ENCODE data around the gene MINDY3. TPM values are rescaled to one million over a fixed set of nuclear protein-coding genes. Genes with fewer than 3 reads are reported as not detected.

MINDY3 gene
- total RNA-seq, 1 donor from 2014 or later, result 23.9 TPM

DNA sequence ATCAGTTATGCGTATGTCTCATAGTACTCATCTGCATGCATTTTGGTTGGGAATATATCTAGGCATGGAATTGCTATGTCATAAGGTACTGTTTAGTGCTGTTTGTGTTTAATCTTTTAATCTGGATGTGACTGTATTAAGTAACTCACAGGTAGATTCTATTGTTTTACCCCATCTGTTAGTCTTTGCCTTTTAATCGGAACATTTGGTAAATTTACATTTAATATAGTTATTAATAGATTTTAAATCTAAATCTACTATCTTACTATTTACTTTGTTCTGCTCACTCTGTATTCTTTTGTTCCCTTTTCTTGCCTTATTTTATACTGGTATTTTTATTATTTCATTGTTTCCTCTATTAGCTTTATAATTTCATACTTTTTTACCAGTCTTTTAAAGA, 130.0 kb downstream of the MINDY3 start:
- H3K9me3 Mint-ChIP-seq (ENCODE audit: low read depth), result peaks cover 13% of the 10 kb centered on the region
- no peak overlapping the region for H3K4me3 Mint-ChIP-seq (ENCODE audit: unreplicated experiment)
- no peaks in the 10 kb centered on the region for H3K4me1 Mint-ChIP-seq (ENCODE audit: low read depth)
- H3K27me3 Mint-ChIP-seq (ENCODE audit: low read depth), result no peaks in the 10 kb centered on the region
- H3K36me3 Mint-ChIP-seq (ENCODE audit: low read depth), result peaks cover 7% of the 10 kb centered on the region
- H3K27ac Mint-ChIP-seq (ENCODE audit: unreplicated experiment), result no peak overlapping the region
- TF ChIP-seq, protein P1, sequence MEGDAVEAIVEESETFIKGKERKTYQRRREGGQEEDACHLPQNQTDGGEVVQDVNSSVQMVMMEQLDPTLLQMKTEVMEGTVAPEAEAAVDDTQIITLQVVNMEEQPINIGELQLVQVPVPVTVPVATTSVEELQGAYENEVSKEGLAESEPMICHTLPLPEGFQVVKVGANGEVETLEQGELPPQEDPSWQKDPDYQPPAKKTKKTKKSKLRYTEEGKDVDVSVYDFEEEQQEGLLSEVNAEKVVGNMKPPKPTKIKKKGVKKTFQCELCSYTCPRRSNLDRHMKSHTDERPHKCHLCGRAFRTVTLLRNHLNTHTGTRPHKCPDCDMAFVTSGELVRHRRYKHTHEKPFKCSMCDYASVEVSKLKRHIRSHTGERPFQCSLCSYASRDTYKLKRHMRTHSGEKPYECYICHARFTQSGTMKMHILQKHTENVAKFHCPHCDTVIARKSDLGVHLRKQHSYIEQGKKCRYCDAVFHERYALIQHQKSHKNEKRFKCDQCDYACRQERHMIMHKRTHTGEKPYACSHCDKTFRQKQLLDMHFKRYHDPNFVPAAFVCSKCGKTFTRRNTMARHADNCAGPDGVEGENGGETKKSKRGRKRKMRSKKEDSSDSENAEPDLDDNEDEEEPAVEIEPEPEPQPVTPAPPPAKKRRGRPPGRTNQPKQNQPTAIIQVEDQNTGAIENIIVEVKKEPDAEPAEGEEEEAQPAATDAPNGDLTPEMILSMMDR (IDR thresholded peaks at IDR 0.05), result no peak
- no peak for DNase-seq (ENCODE audit: low spot score)

DNA sequence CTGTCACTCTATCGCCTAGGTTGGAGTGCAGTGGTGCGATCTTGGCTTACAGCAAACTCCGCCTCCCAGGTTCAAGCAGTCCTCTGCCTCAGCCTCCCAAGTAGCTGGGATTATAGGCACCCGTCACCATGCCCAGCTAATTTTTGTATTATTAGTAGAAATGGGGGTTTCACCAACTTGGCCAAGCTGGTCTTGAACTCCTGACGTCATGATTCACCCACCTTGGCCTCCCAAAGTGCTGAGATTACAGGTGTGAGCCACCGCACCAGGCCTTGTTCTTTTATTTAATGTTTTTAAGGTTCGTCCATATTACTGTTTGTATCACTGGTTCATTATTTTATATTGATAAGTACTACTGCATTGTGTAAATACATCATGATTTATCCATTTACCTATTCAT, 130.4 kb downstream of the MINDY3 start:
- TF ChIP-seq, protein P1 (IDR thresholded peaks at IDR 0.05), result no peak
- DNase-seq (ENCODE audit: low spot score), result no peak
- Mint-ChIP-seq H3K4me1 (ENCODE audit: low read depth) (peaks cover 3% of the 10 kb centered on the region), H3K9me3 (ENCODE audit: low read depth) (peaks cover 13% of the 10 kb centered on the region), H3K27me3 (ENCODE audit: low read depth) (no peaks in the 10 kb centered on the region), H3K36me3 (ENCODE audit: low read depth) (peaks cover 7% of the 10 kb centered on the region), H3K27ac (ENCODE audit: unreplicated experiment) (no peak overlapping the region), H3K4me3 (ENCODE audit: unreplicated experiment) (no peak overlapping the region)

Other genes starting within 250 kb of the MINDY3 start
- 2.2 to 5.9 TPM (median 5.6 TPM) in 3 replicates for gene ITGA8, start 140.6 kb downstream of the MINDY3 start, total RNA-seq

All from chondrocyte (in vitro differentiated cells).